ENCODE measurements around the gene NKX6-1. TPM values are rescaled to one million over a fixed set of nuclear protein-coding genes. Genes with fewer than 3 reads are reported as not detected.

The NKX6-1 gene
- total RNA-seq, 1 experiment from 2014 or later = not detected

DNA sequence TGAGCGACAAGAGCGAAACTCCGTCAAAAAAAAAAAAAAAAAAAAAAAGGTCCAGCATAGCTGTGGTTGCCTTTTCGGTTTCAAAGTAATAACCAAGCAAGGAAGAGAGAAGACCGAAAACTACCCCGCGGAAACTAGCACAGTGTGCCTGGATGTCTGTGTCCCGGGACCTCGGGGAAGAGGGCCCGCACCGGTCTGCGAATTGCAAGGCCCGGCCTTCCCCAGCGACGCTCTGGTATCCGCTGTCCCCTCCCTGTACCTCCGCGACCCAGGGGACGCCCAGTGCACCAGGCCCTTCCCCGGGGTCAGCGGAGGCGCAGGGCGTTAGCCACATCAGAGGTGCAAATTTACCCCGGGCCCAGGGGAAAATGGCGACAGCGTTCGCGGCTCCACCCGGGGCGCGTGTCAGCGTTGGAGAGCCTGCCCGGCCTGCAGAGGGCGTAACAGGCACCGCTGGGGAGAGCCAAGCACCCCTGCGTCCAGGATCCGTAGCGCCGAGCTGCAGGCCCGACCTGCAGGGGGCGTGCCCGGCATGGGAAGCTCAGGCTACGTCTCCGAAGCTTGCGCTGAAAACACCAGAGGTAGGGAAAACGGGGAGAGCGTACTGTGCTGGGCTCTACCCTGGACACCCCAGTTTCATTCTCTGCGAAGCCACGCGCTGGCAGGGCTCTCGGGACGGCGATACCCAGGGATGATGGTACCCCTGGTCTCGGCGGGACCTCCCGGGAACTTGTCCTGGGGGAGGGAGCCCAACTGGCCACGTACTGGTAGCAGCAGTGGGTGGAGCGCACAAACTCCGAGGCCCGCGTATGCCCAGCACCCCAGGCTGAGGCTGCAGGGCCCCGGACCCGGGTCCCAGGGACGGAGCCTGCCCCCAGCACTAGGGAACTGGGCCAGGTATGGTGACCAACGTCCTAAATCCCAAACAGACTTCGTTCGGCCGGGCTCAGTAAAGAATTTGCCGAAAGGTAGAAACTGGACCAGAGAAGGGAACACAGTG lies 16.2 kb downstream of the NKX6-1 start:
- in situ Hi-C loops (cut with HindIII; ENCODE audit: low sequenced_read_pairs) = no loop called here
- no peak for DNase-seq (ENCODE audit: low spot score)

GRCh38 chr4:84481860-84482245 lies 17.2 kb downstream of the NKX6-1 start:
- in situ Hi-C loops (cut with HindIII; ENCODE audit: low sequenced_read_pairs) = no loop called here
- DNase-seq (ENCODE audit: low spot score) = no peak

DNA sequence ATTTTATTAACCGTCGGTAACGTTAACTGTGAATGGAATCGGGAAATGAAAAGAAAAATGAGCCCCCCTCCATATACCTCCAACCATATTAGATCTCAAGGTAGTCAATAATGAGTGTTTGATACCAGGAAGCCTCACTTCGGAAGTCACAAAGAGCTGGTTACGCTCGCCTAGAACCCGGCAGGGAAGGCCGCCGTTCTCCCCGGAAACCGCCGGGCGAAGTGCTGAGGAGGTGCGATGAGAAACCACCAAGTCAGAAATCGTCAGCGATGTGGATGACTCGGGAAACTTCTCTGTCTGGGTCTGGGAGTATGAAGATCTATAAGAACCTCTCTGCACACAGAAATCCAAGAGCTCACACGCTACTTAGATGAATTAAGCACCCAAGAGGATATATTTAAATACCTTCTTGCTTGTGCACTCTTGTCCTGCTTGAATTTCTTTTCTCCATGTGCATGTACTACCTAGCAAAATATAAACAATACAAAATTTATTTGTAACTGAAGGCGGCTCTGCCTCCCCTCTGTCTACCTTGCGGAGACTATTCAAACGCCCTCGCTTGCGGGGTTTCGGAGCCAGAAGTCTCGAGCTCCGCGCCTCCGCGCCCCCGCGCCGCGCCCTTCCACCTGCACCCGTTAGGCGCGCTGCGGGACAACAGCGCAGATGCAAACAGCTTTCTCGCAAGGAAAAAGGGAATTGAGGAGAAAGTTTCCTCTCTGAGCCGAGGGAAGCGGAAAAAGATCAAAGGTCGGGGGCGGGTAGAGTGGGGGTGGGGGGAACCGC lies 17.8 kb downstream of the NKX6-1 start:
- DNase-seq (ENCODE audit: low spot score) = no peak
- in situ Hi-C loops (cut with HindIII; ENCODE audit: low sequenced_read_pairs) = no loop called here

GRCh38 chr4:84480082-84480481 lies 19.0 kb downstream of the NKX6-1 start:
- DNase-seq (ENCODE audit: low spot score) = no peak
- in situ Hi-C loops (cut with HindIII; ENCODE audit: low sequenced_read_pairs) = no loop called here

DNA sequence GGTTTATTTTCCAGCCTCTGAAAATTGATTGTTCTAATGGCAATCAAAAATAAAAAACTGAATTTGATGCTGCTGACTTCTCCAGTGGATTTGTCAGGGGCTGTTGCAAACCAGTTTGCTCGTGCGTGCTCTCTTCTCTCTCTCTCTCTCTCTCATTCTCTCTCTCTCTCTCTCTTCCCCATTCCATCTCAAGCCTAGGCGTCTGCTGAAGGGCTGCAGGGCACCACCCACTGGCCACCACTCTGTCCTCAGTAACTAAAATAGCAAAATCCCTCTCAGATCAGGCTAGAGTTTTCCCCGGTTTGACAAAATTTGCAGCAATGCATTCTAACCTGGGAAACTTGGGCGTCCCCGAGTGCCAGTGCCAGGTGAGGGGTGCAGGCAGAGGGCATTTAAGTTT lies 19.4 kb downstream of the NKX6-1 start:
- DNase-seq (ENCODE audit: low spot score) = no peak
- in situ Hi-C loops (cut with HindIII; ENCODE audit: low sequenced_read_pairs) = no loop called here

- in situ Hi-C loops (cut with HindIII; ENCODE audit: low sequenced_read_pairs) = no loop called here
- no peak for DNase-seq (ENCODE audit: low spot score)
These were observed 21.4 kb downstream of the NKX6-1 start for GRCh38 chr4:84477738-84478137.

- DNase-seq (ENCODE audit: low spot score) = no peak
- in situ Hi-C loops (cut with HindIII; ENCODE audit: low sequenced_read_pairs) = no loop called here
These were observed 25.0 kb downstream of the NKX6-1 start for GRCh38 chr4:84474107-84474506.

DNA sequence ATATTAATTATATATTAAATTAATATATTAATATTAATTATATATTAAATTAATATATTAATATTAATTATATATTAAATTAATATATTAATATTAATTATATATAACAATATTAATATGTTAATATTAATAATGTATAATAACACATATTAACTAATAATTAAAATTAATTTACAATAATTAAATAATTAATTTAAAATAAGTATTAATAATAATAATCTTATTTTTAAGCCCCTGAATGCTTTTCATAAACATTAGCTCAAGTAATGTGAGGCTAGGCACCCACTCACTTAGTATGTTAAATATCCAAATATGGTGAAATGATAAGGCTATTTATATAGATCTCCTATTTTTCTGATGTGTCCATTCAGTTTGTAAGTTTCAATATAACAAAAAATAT lies 26.9 kb downstream of the NKX6-1 start:
- in situ Hi-C loops (cut with HindIII; ENCODE audit: low sequenced_read_pairs) = no loop called here
- no peak for DNase-seq (ENCODE audit: low spot score)

- no peak for DNase-seq (ENCODE audit: low spot score)
- in situ Hi-C loops (cut with HindIII; ENCODE audit: low sequenced_read_pairs) = no loop called here
These were observed 28.8 kb downstream of the NKX6-1 start for GRCh38 chr4:84470204-84470785.

DNA sequence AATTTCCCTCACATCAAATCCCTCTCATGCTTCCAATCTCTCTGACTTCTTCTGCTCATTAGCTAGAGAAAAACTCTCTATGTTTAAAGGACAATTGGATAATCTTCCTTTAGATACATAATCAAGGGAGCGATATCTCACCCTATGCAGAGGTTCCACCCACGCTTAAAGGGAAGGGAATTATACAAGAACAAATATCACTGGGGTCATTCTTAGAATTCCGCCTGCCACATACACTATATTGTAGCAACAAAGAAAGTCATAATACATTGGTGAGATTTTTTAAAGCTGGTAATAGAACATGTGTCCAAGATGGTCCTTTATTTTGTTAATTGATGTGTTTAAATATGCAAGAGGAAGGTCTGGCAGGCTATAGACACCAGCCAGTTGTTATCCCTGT lies 31.5 kb downstream of the NKX6-1 start:
- in situ Hi-C loops (cut with HindIII; ENCODE audit: low sequenced_read_pairs) = no loop called here

GRCh38 chr4:84459783-84460182 lies 39.3 kb downstream of the NKX6-1 start:
- in situ Hi-C loops (cut with HindIII; ENCODE audit: low sequenced_read_pairs) = no loop called here
- no peak for DNase-seq (ENCODE audit: low spot score)

More for the DNA sequence above, 31.5 kb downstream of the NKX6-1 start:
- DNase-seq (ENCODE audit: low spot score) = no peak

- in situ Hi-C loops (cut with HindIII; ENCODE audit: low sequenced_read_pairs) = no loop called here
These were observed 42.9 kb downstream of the NKX6-1 start for GRCh38 chr4:84456157-84456556.

DNA sequence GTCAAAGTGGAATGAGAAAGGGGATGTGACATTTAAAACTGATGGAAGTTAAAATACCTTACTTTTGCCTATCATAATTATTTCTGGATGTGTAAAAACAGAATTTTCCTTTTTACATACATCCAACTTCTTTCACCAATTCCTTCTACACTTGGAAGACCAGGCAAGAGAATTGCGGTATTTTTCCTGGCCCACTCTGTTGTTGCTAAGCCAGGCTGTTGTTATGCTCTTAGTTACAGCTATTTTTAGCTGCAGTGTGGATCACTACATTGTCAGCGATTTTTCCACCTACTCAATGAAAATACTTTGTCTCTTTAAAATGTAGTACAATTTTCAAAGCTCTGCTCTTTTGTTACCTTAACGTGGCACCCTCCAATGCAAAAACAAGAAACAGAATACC lies 43.4 kb downstream of the NKX6-1 start:
- no peak for DNase-seq (ENCODE audit: low spot score)
- in situ Hi-C loops (cut with HindIII; ENCODE audit: low sequenced_read_pairs) = no loop called here

More at GRCh38 chr4:84456157-84456556, 42.9 kb downstream of the NKX6-1 start:
- DNase-seq (ENCODE audit: low spot score) = no peak

DNA sequence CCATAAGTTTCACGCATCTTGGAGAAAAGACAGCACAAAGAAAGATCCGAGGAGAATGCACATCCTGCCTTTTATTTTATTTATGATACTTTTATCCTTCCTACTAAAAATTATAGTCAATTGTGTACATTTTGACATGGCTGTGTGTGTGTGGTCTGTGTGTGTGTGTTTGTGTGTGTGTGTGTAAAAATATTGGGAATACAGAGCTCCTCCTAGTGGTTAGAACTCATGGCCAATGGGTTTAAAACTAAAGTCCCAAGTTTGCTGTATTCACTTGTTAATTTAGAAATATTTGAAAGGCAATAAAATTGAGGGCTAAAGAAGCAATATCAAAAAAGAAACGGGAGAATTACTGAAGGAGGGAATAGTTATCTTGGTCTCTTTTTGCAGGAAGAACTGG lies 47.5 kb downstream of the NKX6-1 start:
- in situ Hi-C loops (cut with HindIII; ENCODE audit: low sequenced_read_pairs) = no loop called here
- no peak for DNase-seq (ENCODE audit: low spot score)

GRCh38 chr4:84443523-84443922 lies 55.6 kb downstream of the NKX6-1 start:
- DNase-seq (ENCODE audit: low spot score) = no peak
- in situ Hi-C loops (cut with HindIII; ENCODE audit: low sequenced_read_pairs) = no loop called here

DNA sequence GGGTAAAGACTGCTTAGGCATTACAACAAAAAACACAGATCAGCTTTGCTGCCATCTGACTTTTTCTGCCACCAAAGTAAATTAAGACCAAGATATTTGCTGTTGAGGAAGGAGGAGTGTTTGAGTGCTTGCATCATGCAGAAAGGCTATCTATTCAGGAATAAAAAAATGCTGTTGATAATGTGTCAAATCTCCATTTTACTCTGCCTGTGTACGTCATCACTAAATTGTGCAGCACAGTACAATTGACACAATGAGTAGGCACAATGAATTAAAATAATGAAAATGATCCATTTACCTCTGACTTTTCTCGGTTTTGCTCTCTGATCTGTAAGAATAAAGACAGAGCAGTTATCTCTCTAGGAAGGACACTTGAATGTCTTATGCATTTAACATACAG lies 56.3 kb downstream of the NKX6-1 start:
- no peak for DNase-seq (ENCODE audit: low spot score)
- in situ Hi-C loops (cut with HindIII; ENCODE audit: low sequenced_read_pairs) = no loop called here

Measured in G401 (cell line).